LNCaP clone FGC (cell line): ENCODE results near the gene CAPS.

Experiments used
- DNase-seq: peaks from one replicate; pipeline ENCODE4 v3.0.0-alpha.2; 2011; ENCODE audit warnings: low read depth
- H3K4me3 ChIP-seq: 2 replicates; pipeline ENCODE4 v1.5.1; 2011; ENCODE audit warnings: mild to moderate bottlenecking, low read depth, low read length, control low read depth
- CTCF ChIP-seq: IDR thresholded peaks from 2 replicates; pipeline ENCODE4 v1.5.1; 2012; ENCODE audit warnings: mild to moderate bottlenecking; ENCODE audit not compliant: control insufficient read depth, insufficient read depth; ENCODE audit errors: extremely low read depth

The CAPS gene

GRCh38 chr19:5948752-5949564 is 34.9 kb downstream of the CAPS start:
- H3K4me3 ChIP-seq, result no peak overlapping the region
- TF ChIP-seq CTCF, result no peak
- DNase-seq, result no peak

- DNase-seq, result no peak
- no peak overlapping the region for H3K4me3 ChIP-seq
- no peak for TF ChIP-seq CTCF
Measured at GRCh38 chr19:5949792-5950305, 35.8 kb downstream of the CAPS start.

GRCh38 chr19:5950741-5951140 is 36.7 kb downstream of the CAPS start:
- DNase-seq, result no peak
- no peak for TF ChIP-seq CTCF
- H3K4me3 ChIP-seq, result no peak overlapping the region

- DNase-seq, result no peak
- no peak for TF ChIP-seq CTCF
- H3K4me3 ChIP-seq, result no peak overlapping the region
Measured at GRCh38 chr19:5951338-5951861, 37.3 kb downstream of the CAPS start.

GRCh38 chr19:5952193-5953029 is 38.4 kb downstream of the CAPS start:
- DNase-seq, result no peak
- H3K4me3 ChIP-seq, result no peak overlapping the region
- no peak for TF ChIP-seq CTCF

GRCh38 chr19:5953030-5953589 is 39.1 kb downstream of the CAPS start:
- no peak for DNase-seq
- no peak overlapping the region for H3K4me3 ChIP-seq
- no peak for TF ChIP-seq CTCF
